Measurements from ENCODE around the gene GEMIN5.

DNA sequence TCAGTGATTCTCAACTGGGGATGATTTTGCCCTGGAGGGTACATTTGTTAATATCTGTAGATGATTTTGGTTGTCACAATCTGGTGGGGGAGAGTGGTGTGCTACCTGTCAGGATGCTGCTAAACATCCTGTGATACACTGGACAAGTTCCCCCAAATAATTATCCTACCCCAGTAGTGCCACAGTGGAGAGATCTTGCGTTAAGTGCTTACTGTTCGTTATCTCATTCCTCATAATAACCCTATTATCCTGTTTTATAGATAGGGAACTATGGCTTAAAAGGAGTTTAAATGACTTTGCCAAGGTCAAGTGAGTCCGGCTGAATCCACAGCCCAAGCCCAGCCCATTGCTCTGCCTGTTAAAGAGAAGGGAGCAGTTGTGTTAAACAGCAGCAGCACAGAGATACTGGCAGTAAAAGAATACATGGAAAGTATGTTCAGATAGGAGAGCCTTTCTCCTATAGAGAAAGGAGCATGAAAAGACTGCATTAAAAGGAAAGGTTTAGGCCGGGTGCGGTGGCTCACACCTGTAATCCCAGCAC lies 64.2 kb downstream of the GEMIN5 start:
- TF ChIP-seq, protein P1, sequence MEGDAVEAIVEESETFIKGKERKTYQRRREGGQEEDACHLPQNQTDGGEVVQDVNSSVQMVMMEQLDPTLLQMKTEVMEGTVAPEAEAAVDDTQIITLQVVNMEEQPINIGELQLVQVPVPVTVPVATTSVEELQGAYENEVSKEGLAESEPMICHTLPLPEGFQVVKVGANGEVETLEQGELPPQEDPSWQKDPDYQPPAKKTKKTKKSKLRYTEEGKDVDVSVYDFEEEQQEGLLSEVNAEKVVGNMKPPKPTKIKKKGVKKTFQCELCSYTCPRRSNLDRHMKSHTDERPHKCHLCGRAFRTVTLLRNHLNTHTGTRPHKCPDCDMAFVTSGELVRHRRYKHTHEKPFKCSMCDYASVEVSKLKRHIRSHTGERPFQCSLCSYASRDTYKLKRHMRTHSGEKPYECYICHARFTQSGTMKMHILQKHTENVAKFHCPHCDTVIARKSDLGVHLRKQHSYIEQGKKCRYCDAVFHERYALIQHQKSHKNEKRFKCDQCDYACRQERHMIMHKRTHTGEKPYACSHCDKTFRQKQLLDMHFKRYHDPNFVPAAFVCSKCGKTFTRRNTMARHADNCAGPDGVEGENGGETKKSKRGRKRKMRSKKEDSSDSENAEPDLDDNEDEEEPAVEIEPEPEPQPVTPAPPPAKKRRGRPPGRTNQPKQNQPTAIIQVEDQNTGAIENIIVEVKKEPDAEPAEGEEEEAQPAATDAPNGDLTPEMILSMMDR (conservative IDR thresholded peaks at IDR 0.05; ENCODE audit: low read depth, low read length): no peak
- TF ChIP-seq CEBPB (IDR thresholded peaks at IDR 0.05; ENCODE audit: low read depth, low read length): no peak
- no peak for TF ChIP-seq RAD21 (IDR thresholded peaks at IDR 0.05; ENCODE audit: low read length)
- TF ChIP-seq FOS (IDR thresholded peaks at IDR 0.05; ENCODE audit: low read depth, low read length): no peak
- TF ChIP-seq MAFK (IDR thresholded peaks at IDR 0.05; ENCODE audit: low read depth, low read length): no peak
- no peak for TF ChIP-seq POLR2A (IDR thresholded peaks at IDR 0.05; ENCODE audit: low read depth, low read length)
- no peak for TF ChIP-seq BHLHE40 (IDR thresholded peaks at IDR 0.05; ENCODE audit: low read depth, low read length)
- TF ChIP-seq SMC3 (IDR thresholded peaks at IDR 0.05; ENCODE audit: low read depth, low read length): no peak
- TF ChIP-seq MXI1 (IDR thresholded peaks at IDR 0.05; ENCODE audit: borderline replicate concordance, low read depth, low read length): no peak
- TF ChIP-seq RFX5 (IDR thresholded peaks at IDR 0.05; ENCODE audit: low read depth, low read length): no peak
- TF ChIP-seq, protein P2, sequence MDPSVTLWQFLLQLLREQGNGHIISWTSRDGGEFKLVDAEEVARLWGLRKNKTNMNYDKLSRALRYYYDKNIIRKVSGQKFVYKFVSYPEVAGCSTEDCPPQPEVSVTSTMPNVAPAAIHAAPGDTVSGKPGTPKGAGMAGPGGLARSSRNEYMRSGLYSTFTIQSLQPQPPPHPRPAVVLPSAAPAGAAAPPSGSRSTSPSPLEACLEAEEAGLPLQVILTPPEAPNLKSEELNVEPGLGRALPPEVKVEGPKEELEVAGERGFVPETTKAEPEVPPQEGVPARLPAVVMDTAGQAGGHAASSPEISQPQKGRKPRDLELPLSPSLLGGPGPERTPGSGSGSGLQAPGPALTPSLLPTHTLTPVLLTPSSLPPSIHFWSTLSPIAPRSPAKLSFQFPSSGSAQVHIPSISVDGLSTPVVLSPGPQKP (IDR thresholded peaks at IDR 0.05; ENCODE audit: borderline replicate concordance, low read depth, low read length): no peak
- TF ChIP-seq, protein P3, sequence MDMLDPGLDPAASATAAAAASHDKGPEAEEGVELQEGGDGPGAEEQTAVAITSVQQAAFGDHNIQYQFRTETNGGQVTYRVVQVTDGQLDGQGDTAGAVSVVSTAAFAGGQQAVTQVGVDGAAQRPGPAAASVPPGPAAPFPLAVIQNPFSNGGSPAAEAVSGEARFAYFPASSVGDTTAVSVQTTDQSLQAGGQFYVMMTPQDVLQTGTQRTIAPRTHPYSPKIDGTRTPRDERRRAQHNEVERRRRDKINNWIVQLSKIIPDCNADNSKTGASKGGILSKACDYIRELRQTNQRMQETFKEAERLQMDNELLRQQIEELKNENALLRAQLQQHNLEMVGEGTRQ (IDR thresholded peaks at IDR 0.05; ENCODE audit: low read depth, low read length): no peak
- TF ChIP-seq MAZ (IDR thresholded peaks at IDR 0.05; ENCODE audit: borderline replicate concordance, low read depth, low read length): no peak
- TF ChIP-seq NFE2L2 (IDR thresholded peaks at IDR 0.05; ENCODE audit: low read depth, low read length): no peak

All from IMR-90 (cell line).